ENCODE data around the gene C1R. TPM values are rescaled to one million over a fixed set of nuclear protein-coding genes. Genes with fewer than 3 reads are reported as not detected.
A peak's percentile ranks its signal among the peaks of the same experiment; 100 is the strongest.

Gene C1R
- total RNA-seq, 4 donors from 2014 or later = 68.5 to 154 (median 125) TPM

- H3K4me1 ChIP-seq = peaks cover 0 to 21% (median 5%) of the 10 kb centered on the region in 4 donors
These were observed 4.0 kb upstream of the C1R start for GRCh38 chr12:7096006-7096932.

DNA sequence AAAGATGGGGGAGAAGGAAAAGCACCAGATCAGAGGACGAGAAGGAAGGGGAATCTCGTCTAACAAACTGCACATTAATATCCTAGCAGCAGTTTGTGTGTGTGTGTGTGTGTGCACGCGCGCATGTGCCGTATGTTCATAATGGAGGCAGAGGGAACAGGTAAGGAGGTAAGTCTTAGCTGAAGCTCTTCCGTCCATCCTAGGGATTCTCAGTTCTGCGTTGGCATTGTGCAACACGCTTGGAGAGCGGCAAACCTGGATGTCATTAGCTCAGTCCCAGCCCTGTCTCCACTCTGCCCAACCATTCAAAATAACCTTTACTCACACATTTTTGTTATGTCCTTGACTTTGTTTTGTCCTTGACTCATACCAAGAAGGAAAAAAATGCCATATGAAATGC, 1.6 kb upstream of the C1R start:
- H3K4me1 ChIP-seq = peaks cover 4 to 38% (median 5%) of the 10 kb centered on the region in 4 donors
- no peak for DNase-seq
- H3K36me3 ChIP-seq = no peaks in the 10 kb centered on the region
- 48% methylated on average over 8 to 10 of the region's 10 CpGs for WGBS, 2 donors (ENCODE audit: low coverage in 1 of 2)
- H3K27me3 ChIP-seq = no peaks in the 10 kb centered on the region
- H3K27ac ChIP-seq = no peak overlapping the region
- no peaks in the 10 kb centered on the region for H3K9me3 ChIP-seq
- H3K4me3 ChIP-seq = no peak overlapping the region
- intact Hi-C loops (cut with DNase I; ENCODE audit: low total_unique reads) (loop anchor here (2.0 kb wide), 1 partner anchor 33 kb away; the partner anchor contains the start of gene C1S), in situ Hi-C loops (cut with MboI; ENCODE audit: low pct_ligation_motif_present in 1 of 4, low pct_unique_long_range_greater_than_20kb in 1 of 4, low sequenced_read_pairs in 3 of 4) (no loop called here)
- TF ChIP-seq CTCF (IDR thresholded peaks at IDR 0.05) (no peak), EP300 (IDR thresholded peaks at IDR 0.05; ENCODE audit: low read depth) (no peak), POLR2AphosphoS5 (IDR thresholded peaks at IDR 0.05) (peak in 1 of 3 donors; percentile 34), POLR2A (IDR thresholded peaks at IDR 0.05) (peak; percentile 23)

More at GRCh38 chr12:7096006-7096932, 4.0 kb upstream of the C1R start:
- DNase-seq = no peak
- 81 to 100% methylated on average over 1 to 26 of the region's 26 CpGs for WGBS, 2 donors (ENCODE audit: low coverage in 1 of 2)
- intact Hi-C loops (cut with DNase I; ENCODE audit: low total_unique reads) = no loop called here
- H3K27me3 ChIP-seq = no peaks in the 10 kb centered on the region
- no peak overlapping the region for H3K27ac ChIP-seq
- no peaks in the 10 kb centered on the region for H3K9me3 ChIP-seq
- H3K4me3 ChIP-seq = no peak overlapping the region
- TF ChIP-seq EP300 (IDR thresholded peaks at IDR 0.05; ENCODE audit: low read depth) (no peak), POLR2A (IDR thresholded peaks at IDR 0.05) (no peak), POLR2AphosphoS5 (IDR thresholded peaks at IDR 0.05) (no peak), CTCF (IDR thresholded peaks at IDR 0.05) (no peak)
- in situ Hi-C loops (cut with MboI; ENCODE audit: low pct_ligation_motif_present in 1 of 4, low pct_unique_long_range_greater_than_20kb in 1 of 4, low sequenced_read_pairs in 3 of 4) = no loop called here
- H3K36me3 ChIP-seq = no peaks in the 10 kb centered on the region

- no peak for DNase-seq
- no peak overlapping the region for H3K27ac ChIP-seq
- H3K4me1 ChIP-seq = peaks cover 4 to 38% (median 5%) of the 10 kb centered on the region in 4 donors
- H3K9me3 ChIP-seq = no peaks in the 10 kb centered on the region
- 34 to 49% methylated on average over 3 to 5 of the region's 5 CpGs for WGBS, 2 donors (ENCODE audit: low coverage in 1 of 2)
- intact Hi-C loops (cut with DNase I; ENCODE audit: low total_unique reads) (loop anchor here (2.0 kb wide), 1 partner anchor 33 kb away; the partner anchor contains the start of gene C1S), in situ Hi-C loops (cut with MboI; ENCODE audit: low pct_ligation_motif_present in 1 of 4, low pct_unique_long_range_greater_than_20kb in 1 of 4, low sequenced_read_pairs in 3 of 4) (no loop called here)
- H3K36me3 ChIP-seq = no peaks in the 10 kb centered on the region
- no peak for TF ChIP-seq EP300 (IDR thresholded peaks at IDR 0.05; ENCODE audit: low read depth)
- TF ChIP-seq POLR2AphosphoS5 (IDR thresholded peaks at IDR 0.05) = no peak
- no peak for TF ChIP-seq POLR2A (IDR thresholded peaks at IDR 0.05)
- no peak for TF ChIP-seq CTCF (IDR thresholded peaks at IDR 0.05)
- H3K4me3 ChIP-seq = no peak overlapping the region
- no peaks in the 10 kb centered on the region for H3K27me3 ChIP-seq
These were observed 1.2 kb upstream of the C1R start for GRCh38 chr12:7093486-7093885.

DNA sequence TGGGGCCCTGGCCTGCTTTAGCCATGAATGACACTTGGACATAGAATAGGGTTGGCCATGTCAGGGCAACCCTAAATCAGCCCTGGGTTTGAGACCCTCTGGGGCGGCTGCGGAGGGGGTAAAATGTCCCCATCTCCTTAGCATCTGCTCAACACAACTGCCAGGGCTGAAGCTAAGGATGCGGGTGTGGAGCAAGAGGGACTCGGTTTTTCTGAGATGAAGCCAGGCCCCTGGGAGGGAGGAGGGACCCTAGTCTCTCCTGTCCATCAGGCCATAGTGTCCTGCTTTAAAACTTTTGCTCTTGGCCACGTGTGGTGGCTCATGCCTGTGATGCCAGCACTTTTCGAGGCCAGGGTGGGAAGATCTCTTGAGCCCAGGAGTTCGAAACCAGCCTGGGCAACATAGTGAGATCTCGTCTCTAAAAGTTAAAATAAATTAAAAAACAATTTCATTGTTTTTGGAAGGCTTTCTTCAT, 778 bp upstream of the C1R start:
- Histone ChIP-seq H3K36me3 (no peaks in the 10 kb centered on the region), H3K27me3 (no peaks in the 10 kb centered on the region), H3K4me3 (no peak overlapping the region), H3K4me1 (peaks cover 4 to 38% (median 5%) of the 10 kb centered on the region in 4 donors), H3K9me3 (no peaks in the 10 kb centered on the region), H3K27ac (peak overlapping the region; percentile 69 to 84 (median 75))
- in situ Hi-C loops (cut with MboI; ENCODE audit: low pct_ligation_motif_present in 1 of 4, low pct_unique_long_range_greater_than_20kb in 1 of 4, low sequenced_read_pairs in 3 of 4) = no loop called here
- intact Hi-C loops (cut with DNase I; ENCODE audit: low total_unique reads) = loop anchor here (2.0 kb wide), 1 partner anchor 32 kb away; the partner anchor contains the start of gene C1S
- 72% methylated on average over 8 of the region's 8 CpGs; no CpG with 5 or more reads in 1 of the 2 donors for WGBS, 2 donors (ENCODE audit: low coverage in 1 of 2)
- DNase-seq = no peak
- TF ChIP-seq EP300 (IDR thresholded peaks at IDR 0.05; ENCODE audit: low read depth) (no peak), POLR2A (IDR thresholded peaks at IDR 0.05) (no peak), POLR2AphosphoS5 (IDR thresholded peaks at IDR 0.05) (no peak), CTCF (IDR thresholded peaks at IDR 0.05) (no peak)
